Stimulated activated CD4-positive, alpha-beta T cell treated with anti-CD3 and anti-CD28 coated beads, Interleukin-1b, Interleukin-23, amount 100 ng/mL, for 1 hour (primary cell): ENCODE data around the gene GH2.
"Not testable (repeated sequence)": the region's sequence is repeated elsewhere in the genome, so short reads cannot be mapped to it uniquely, and the experiment has no call there.

Experiments
- DNase-seq, 2 donors: peaks; one replicate each; pipeline ENCODE4 v3.0.0-alpha.2; 2020; ENCODE audit warnings: low read depth in 2 of 2

GH2 gene

GRCh38 chr17:63911041-63911635 lies 29.4 kb upstream of the GH2 start, which contains the start of gene CSHL1:
CSHL1 (minus strand) TSS chr17:63911258; CDS start chr17:63911196, 62 bp downstream.
- DNase-seq = no peak

GRCh38 chr17:63910096-63910495 lies 28.4 kb upstream of the GH2 start:
- DNase-seq = no peak

- not testable (repeated sequence) for DNase-seq
Measured at GRCh38 chr17:63909586-63909985, 27.8 kb upstream of the GH2 start.

GRCh38 chr17:63907161-63907778 lies 25.5 kb upstream of the GH2 start:
- DNase-seq = not testable (repeated sequence)

- DNase-seq = not testable (repeated sequence)
Measured at GRCh38 chr17:63904796-63905195, 23.1 kb upstream of the GH2 start.

GRCh38 chr17:63903787-63904201 lies 22.1 kb upstream of the GH2 start:
- DNase-seq = not testable (repeated sequence)

- not testable (repeated sequence) for DNase-seq
Measured at GRCh38 chr17:63901971-63902370, 20.2 kb upstream of the GH2 start.

- DNase-seq = not testable (repeated sequence)
Measured at GRCh38 chr17:63898899-63899798, 17.4 kb upstream of the GH2 start.

- DNase-seq = not testable (repeated sequence)
Measured at GRCh38 chr17:63896524-63897354, 15.0 kb upstream of the GH2 start, which contains the start of gene CSH1. CSH1 (minus strand) TSS chr17:63896574; CDS start chr17:63896511, 63 bp downstream.

GRCh38 chr17:63894821-63895220 lies 13.1 kb upstream of the GH2 start:
- not testable (repeated sequence) for DNase-seq

- not testable (repeated sequence) for DNase-seq
Measured at GRCh38 chr17:63894021-63894420, 12.3 kb upstream of the GH2 start.

- DNase-seq = not testable (repeated sequence)
Measured at GRCh38 chr17:63892316-63893037, 10.7 kb upstream of the GH2 start.

GRCh38 chr17:63889026-63889848 lies 7.5 kb upstream of the GH2 start:
- not testable (repeated sequence) for DNase-seq

- DNase-seq = not testable (repeated sequence)
Measured at GRCh38 chr17:63885119-63885518, 3.4 kb upstream of the GH2 start.

- DNase-seq = not testable (repeated sequence)
Measured at GRCh38 chr17:63882626-63883126, 932 bp upstream of the GH2 start.

GRCh38 chr17:63881337-63881736 lies 407 bp downstream of the GH2 start:
- not testable (repeated sequence) for DNase-seq

GRCh38 chr17:63880706-63881105 lies 1.0 kb downstream of the GH2 start:
- no peak for DNase-seq

- DNase-seq = not testable (repeated sequence)
Measured at GRCh38 chr17:63878413-63878812, 3.3 kb downstream of the GH2 start.

- not testable (repeated sequence) for DNase-seq
Measured at GRCh38 chr17:63874693-63875092, 7.1 kb downstream of the GH2 start.
